Prostate gland (tissue), 2 donors: ENCODE measurements around the gene KRT33A.

ENCODE experiments used
- POLR2AphosphoS5 ChIP-seq: sonication (generic); formaldehyde crosslinking; IDR thresholded peaks from one replicate; pipeline ENCODE4 v1.6.1; 2017; ENCODE audit warnings: antibody characterized with exemption
- TF ChIP-seq, protein P1 (sequence below), 4 experiments: fragments of 200-600 bp in 2 of 4; fragments of 450-650 bp in 2 of 4; sonication (generic) in 2 of 4; IDR thresholded peaks; 1 replicate in 3 of 4; 2 replicates in 1 of 4; pipeline ENCODE4 v1.5.1; 2016 to 2019; ENCODE audit warnings: antibody characterized with exemption in 4 of 4, mild to moderate bottlenecking in 2 of 4, moderate library complexity in 2 of 4

GRCh38 chr17:41340494-41340893, 10.1 kb downstream of the KRT33A start:
- TF ChIP-seq, protein P1, sequence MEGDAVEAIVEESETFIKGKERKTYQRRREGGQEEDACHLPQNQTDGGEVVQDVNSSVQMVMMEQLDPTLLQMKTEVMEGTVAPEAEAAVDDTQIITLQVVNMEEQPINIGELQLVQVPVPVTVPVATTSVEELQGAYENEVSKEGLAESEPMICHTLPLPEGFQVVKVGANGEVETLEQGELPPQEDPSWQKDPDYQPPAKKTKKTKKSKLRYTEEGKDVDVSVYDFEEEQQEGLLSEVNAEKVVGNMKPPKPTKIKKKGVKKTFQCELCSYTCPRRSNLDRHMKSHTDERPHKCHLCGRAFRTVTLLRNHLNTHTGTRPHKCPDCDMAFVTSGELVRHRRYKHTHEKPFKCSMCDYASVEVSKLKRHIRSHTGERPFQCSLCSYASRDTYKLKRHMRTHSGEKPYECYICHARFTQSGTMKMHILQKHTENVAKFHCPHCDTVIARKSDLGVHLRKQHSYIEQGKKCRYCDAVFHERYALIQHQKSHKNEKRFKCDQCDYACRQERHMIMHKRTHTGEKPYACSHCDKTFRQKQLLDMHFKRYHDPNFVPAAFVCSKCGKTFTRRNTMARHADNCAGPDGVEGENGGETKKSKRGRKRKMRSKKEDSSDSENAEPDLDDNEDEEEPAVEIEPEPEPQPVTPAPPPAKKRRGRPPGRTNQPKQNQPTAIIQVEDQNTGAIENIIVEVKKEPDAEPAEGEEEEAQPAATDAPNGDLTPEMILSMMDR (IDR thresholded peaks at IDR 0.05): no peak
- TF ChIP-seq POLR2AphosphoS5: no peak
